OCI-LY3 (cell line): ENCODE results near the gene FAM72B.
"Not testable (repeated sequence)": the region's sequence is repeated elsewhere in the genome, so short reads cannot be mapped to it uniquely, and the experiment has no call there.

Experiments
- CTCF ChIP-seq: fragments of 200-600, 300-600 bp; sonication (generic); IDR thresholded peaks from 2 replicates; pipeline ENCODE4 v1.5.1; 2014; ENCODE audit warnings: antibody characterized with exemption, low read length, low read depth
- EZH2phosphoT487 ChIP-seq: fragments of 200-600 bp; shearing (Covaris generic); IDR thresholded peaks from 2 replicates; pipeline ENCODE4 v1.6.1; 2018; ENCODE audit warnings: antibody characterized with exemption, mixed run types, low read depth

- TF ChIP-seq CTCF, EZH2phosphoT487: not testable (repeated sequence)
Observed at GRCh38 chr1:121168152-121168668, 15.9 kb downstream of the FAM72B start.
